Mesendoderm (in vitro differentiated cells): ENCODE data around the gene FRMD4A.
"Not testable (repeated sequence)": the region's sequence is repeated elsewhere in the genome, so short reads cannot be mapped to it uniquely, and the experiment has no call there.

Experiments used
- DNase-seq: peaks from one replicate; pipeline ENCODE4 v3.0.0; 2013
- H2AK5ac ChIP-seq: 2 replicates; pipeline ENCODE4 v1.6.1; 2013; ENCODE audit warnings: low read length, inconsistent platforms
- H2BK120ac ChIP-seq: 2 replicates; pipeline ENCODE4 v1.6.1; 2013; ENCODE audit warnings: low read depth, mild to moderate bottlenecking, low read length, moderate library complexity, mixed read lengths
- H2BK15ac ChIP-seq: replicated peaks from 2 replicates; pipeline ENCODE4 v1.6.1; 2013; ENCODE audit warnings: low read depth, mild to moderate bottlenecking, moderate library complexity
- H2BK5ac ChIP-seq: 2 replicates; pipeline ENCODE4 v1.6.1; 2013; ENCODE audit warnings: low read length, inconsistent platforms
- H3K18ac ChIP-seq: 2 replicates; pipeline ENCODE4 v1.6.1; 2013; ENCODE audit warnings: mild to moderate bottlenecking, low read length, mixed read lengths
- H3K23ac ChIP-seq: one replicate; pipeline ENCODE4 v1.6.1; 2013; ENCODE audit warnings: low read length
- H3K27ac ChIP-seq: 2 replicates; pipeline ENCODE4 v1.5.1; 2013; ENCODE audit warnings: low read depth, mild to moderate bottlenecking, inconsistent platforms, low read length, moderate library complexity
- H3K27me3 ChIP-seq: 2 replicates; pipeline ENCODE4 v1.6.1; 2013; ENCODE audit warnings: low read length, control low read depth, mild to moderate bottlenecking, inconsistent platforms; ENCODE audit not compliant: insufficient read depth, poor library complexity
- H3K36me3 ChIP-seq: 2 replicates; pipeline ENCODE4 v1.6.1; 2013; ENCODE audit warnings: low read length, inconsistent platforms; ENCODE audit not compliant: control insufficient read depth, insufficient read depth
- H3K4ac ChIP-seq: one replicate; pipeline ENCODE4 v1.6.1; 2013; ENCODE audit warnings: low read depth, mild to moderate bottlenecking, low read length, moderate library complexity
- H3K4me1 ChIP-seq: 2 replicates; pipeline ENCODE4 v1.6.1; 2013; ENCODE audit warnings: low read depth, low read length, inconsistent platforms; ENCODE audit not compliant: control insufficient read depth
- H3K4me2 ChIP-seq: 2 replicates; pipeline ENCODE4 v1.6.1; 2013; ENCODE audit warnings: low read length
- H3K4me3 ChIP-seq: 2 replicates; pipeline ENCODE4 v1.5.1; 2013; ENCODE audit warnings: mild to moderate bottlenecking, low read length
- H3K56ac ChIP-seq: one replicate; pipeline ENCODE4 v1.6.1; 2013; ENCODE audit warnings: low read length
- H3K79me1 ChIP-seq: 2 replicates; pipeline ENCODE4 v1.6.1; 2013; ENCODE audit warnings: low read length, inconsistent platforms
- H3K79me2 ChIP-seq: 2 replicates; pipeline ENCODE4 v1.6.1; 2013; ENCODE audit warnings: mild to moderate bottlenecking, low read length; ENCODE audit not compliant: control insufficient read depth, insufficient read depth
- H3K9ac ChIP-seq: 2 replicates; pipeline ENCODE4 v1.6.1; 2013; ENCODE audit warnings: low read length, inconsistent platforms
- H4K5ac ChIP-seq: one replicate; pipeline ENCODE4 v1.6.1; 2013; ENCODE audit warnings: low read length
- H4K8ac ChIP-seq: one replicate; pipeline ENCODE4 v1.6.1; 2013; ENCODE audit warnings: low read depth, mild to moderate bottlenecking, control low read depth, low read length, moderate library complexity
- WGBS: extraction: QIAGEN DNeasy Blood & Tissue Kit; methylation state at CpG from one replicate; pipeline ENCODE4 v1.1.7; 2013; ENCODE audit warnings: low lambda C conversion rate, missing lambda C conversion rate; ENCODE audit not compliant: insufficient coverage; ENCODE audit errors: extremely low coverage; 5-methylcytosine and 5-hydroxymethylcytosine counted together

FRMD4A gene

DNA sequence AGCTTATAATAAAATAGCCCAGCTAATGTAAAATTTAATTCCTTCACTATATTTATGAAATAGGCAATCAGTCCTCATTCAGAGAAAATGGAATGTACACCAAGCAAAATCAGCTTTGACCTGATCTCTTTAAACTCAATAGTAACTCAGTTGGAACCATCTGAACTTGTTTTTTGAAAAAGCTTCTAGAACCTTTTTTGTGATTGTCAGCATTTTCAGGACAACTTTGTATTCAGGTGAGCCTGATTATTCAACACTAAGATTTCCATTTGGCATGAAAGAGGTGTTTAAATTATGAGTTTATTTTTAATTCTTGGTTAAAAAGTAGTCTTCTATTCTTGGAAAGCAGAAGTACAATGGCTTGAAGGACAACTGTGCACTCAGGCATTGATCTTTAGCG lies 89.5 kb downstream of the FRMD4A start:
- no peak overlapping the region for H2BK120ac ChIP-seq
- H3K4me1 ChIP-seq: no peaks in the 10 kb centered on the region
- H3K27ac ChIP-seq: no peak overlapping the region
- no peak for DNase-seq
- no peak overlapping the region for H2BK15ac ChIP-seq
- no peaks in the 10 kb centered on the region for H3K27me3 ChIP-seq
- H3K56ac ChIP-seq: no peak overlapping the region
- no peak overlapping the region for H3K4me3 ChIP-seq
- H4K5ac ChIP-seq: no peak overlapping the region
- H2BK5ac ChIP-seq: no peak overlapping the region
- no peaks in the 10 kb centered on the region for H3K79me2 ChIP-seq
- no peak overlapping the region for H3K4me2 ChIP-seq
- H3K18ac ChIP-seq: no peak overlapping the region
- H3K9ac ChIP-seq: no peak overlapping the region
- no peak overlapping the region for H2AK5ac ChIP-seq
- no peak overlapping the region for H4K8ac ChIP-seq
- H3K36me3 ChIP-seq: no peaks in the 10 kb centered on the region
- no peak overlapping the region for H3K4ac ChIP-seq
- no CpG with 5 or more reads among the region's 1 CpG for WGBS
- H3K79me1 ChIP-seq: no peaks in the 10 kb centered on the region
- H3K23ac ChIP-seq: no peak overlapping the region

DNA sequence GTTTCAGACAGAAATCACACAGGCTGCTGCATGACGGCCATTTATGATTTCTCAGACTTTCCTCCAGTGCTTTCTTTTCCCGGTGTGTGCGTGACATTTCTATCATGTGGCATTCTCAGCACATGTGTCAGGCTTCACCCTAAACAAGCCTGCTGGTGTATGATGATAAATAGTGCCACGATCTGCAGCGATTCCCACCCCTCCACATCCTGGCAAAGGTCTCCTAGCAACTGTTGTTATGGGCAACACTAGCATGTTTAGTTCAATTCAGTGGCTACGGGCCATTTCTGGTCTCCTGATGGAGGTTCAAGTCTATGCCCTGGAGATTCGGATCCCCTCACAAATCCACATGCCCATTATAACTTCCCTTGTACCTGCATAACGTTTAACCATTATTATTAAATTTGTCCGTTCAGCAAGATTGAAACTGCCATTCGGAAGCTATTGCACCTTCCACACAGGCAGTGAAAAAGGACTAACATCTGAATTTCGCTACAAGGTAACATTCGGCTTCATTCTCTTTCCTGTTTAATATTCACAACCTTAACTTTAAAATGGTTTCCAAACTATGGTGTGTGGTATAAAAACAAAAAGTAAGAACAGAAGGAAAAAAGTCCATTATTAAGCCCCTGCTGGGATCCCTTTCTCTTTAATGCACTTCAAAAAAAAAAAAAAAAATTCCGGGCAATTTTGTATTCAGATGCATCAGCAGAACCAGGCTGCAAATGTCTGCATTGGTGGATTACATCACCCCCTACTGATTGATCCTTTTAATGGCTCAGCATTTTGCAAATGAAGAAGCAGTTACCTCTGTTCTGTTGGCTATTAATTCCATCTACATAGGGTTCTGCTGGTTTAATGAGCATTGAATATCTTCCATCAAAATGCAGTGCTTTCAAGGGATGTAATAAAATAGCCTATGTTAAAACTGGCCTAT lies 90.2 kb downstream of the FRMD4A start:
- Histone ChIP-seq H3K23ac (no peak overlapping the region), H2BK15ac (no peak overlapping the region), H2BK5ac (no peak overlapping the region), H3K4me2 (no peak overlapping the region), H3K56ac (no peak overlapping the region), H3K27me3 (no peaks in the 10 kb centered on the region), H3K4me3 (no peak overlapping the region), H3K36me3 (no peaks in the 10 kb centered on the region), H3K27ac (no peak overlapping the region), H3K79me1 (no peaks in the 10 kb centered on the region), H3K9ac (no peak overlapping the region), H3K4me1 (no peaks in the 10 kb centered on the region), H3K18ac (no peak overlapping the region), H4K8ac (no peak overlapping the region), H4K5ac (no peak overlapping the region), H2BK120ac (no peak overlapping the region), H2AK5ac (no peak overlapping the region), H3K4ac (no peak overlapping the region), H3K79me2 (no peaks in the 10 kb centered on the region)
- peak; percentile 72 for DNase-seq
- no CpG with 5 or more reads among the region's 13 CpGs for WGBS

DNA sequence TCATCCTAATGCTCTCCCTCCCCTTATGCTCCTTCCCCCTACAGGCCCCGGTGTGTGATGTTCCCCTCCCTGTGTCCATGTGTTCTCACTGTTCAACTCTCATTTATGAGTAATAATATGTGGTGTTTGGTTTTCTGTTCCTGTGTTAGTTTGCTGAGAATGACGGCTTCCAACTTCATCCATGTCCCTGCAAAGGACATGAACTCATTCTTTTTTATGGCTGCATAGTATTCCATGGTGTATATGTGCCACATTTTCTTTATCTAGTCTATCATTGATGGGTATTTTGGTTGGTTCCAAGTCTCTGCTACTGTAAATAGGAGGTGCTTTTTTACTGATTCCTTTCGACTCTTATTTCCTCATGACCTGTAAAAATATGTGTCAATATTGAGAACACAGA lies 92.1 kb downstream of the FRMD4A start:
- not testable (repeated sequence) for H3K9ac ChIP-seq, H3K79me1 ChIP-seq, DNase-seq, H3K4me3 ChIP-seq, H2BK15ac ChIP-seq, H3K23ac ChIP-seq, H3K27me3 ChIP-seq, H3K79me2 ChIP-seq, H3K4me2 ChIP-seq, H2AK5ac ChIP-seq, H2BK5ac ChIP-seq, H4K5ac ChIP-seq, H3K36me3 ChIP-seq, H4K8ac ChIP-seq, H3K56ac ChIP-seq, H3K4ac ChIP-seq, H3K27ac ChIP-seq, H3K4me1 ChIP-seq, H2BK120ac ChIP-seq, H3K18ac ChIP-seq
- no CpG with 5 or more reads among the region's 3 CpGs for WGBS

DNA sequence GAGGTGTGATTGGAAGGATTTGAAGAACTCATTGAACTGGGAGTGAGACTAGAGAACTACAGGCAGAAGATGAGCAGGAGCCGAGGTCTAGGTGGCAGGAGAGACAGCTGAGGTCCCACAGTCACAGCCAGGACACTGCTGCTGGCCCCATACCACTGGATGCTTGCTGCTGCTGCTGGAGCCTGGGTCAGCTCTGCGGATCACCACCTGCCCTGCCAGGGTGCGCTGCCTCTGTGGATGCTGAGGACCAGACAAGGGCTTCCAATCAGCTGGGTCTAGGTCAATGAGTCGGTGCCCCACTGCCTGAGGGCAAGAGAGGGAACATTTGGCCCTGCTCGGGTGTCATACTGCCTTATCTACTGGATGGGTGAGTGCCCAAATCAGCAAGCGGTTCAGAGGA lies 94.4 kb downstream of the FRMD4A start:
- no peak overlapping the region for H2BK15ac ChIP-seq
- H3K27me3 ChIP-seq: no peaks in the 10 kb centered on the region
- WGBS: no CpG with 5 or more reads among the region's 6 CpGs
- H3K4me2 ChIP-seq: no peak overlapping the region
- no peak overlapping the region for H3K4ac ChIP-seq
- H3K23ac ChIP-seq: no peak overlapping the region
- H4K5ac ChIP-seq: no peak overlapping the region
- H3K79me1 ChIP-seq: no peaks in the 10 kb centered on the region
- H3K36me3 ChIP-seq: no peaks in the 10 kb centered on the region
- no peaks in the 10 kb centered on the region for H3K79me2 ChIP-seq
- H3K4me1 ChIP-seq: no peaks in the 10 kb centered on the region
- H2BK5ac ChIP-seq: no peak overlapping the region
- no peak for DNase-seq
- H4K8ac ChIP-seq: no peak overlapping the region
- H2AK5ac ChIP-seq: no peak overlapping the region
- no peak overlapping the region for H3K9ac ChIP-seq
- H3K4me3 ChIP-seq: no peak overlapping the region
- no peak overlapping the region for H3K27ac ChIP-seq
- no peak overlapping the region for H2BK120ac ChIP-seq
- H3K56ac ChIP-seq: no peak overlapping the region
- H3K18ac ChIP-seq: no peak overlapping the region

DNA sequence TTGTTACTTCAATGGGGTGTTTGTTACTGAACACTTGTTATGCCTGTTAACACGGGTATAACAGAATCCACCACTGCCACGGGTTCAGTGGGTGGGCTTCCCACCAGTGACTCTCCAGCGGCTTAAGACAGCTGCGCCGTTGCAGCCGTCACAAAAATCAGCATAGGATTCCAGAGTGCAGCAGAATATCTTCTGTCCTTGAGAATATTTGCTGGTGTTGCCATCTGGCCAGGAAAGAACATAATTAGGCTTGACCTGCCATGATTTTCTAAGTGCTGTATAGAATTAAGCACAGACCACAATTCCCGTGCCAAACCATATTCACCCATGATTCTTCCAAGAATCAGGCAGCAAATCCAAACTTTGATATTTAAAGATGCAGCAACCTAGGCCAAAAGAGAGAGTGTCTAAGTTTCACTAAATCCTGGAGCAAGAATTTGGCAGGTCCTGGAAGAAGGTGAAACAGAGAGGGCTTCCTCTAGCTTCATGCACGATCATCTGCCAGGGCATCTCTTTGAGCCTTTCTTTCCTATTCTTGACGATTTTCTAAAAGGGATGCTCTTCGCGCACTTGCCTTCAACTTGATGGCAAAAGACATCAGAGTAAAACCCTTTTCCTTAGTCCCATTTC lies 95.0 kb downstream of the FRMD4A start:
- Histone ChIP-seq H3K4ac (no peak overlapping the region), H2BK120ac (no peak overlapping the region), H3K23ac (no peak overlapping the region), H4K5ac (no peak overlapping the region), H3K79me1 (no peaks in the 10 kb centered on the region), H3K4me1 (no peaks in the 10 kb centered on the region), H3K4me3 (no peak overlapping the region), H3K18ac (no peak overlapping the region), H3K27me3 (no peaks in the 10 kb centered on the region), H2BK5ac (no peak overlapping the region), H3K9ac (no peak overlapping the region), H4K8ac (no peak overlapping the region), H3K36me3 (no peaks in the 10 kb centered on the region), H3K4me2 (no peak overlapping the region), H2AK5ac (no peak overlapping the region), H3K79me2 (no peaks in the 10 kb centered on the region), H3K56ac (no peak overlapping the region), H2BK15ac (no peak overlapping the region), H3K27ac (no peak overlapping the region)
- no CpG with 5 or more reads among the region's 11 CpGs for WGBS
- no peak for DNase-seq
